Stimulated activated CD8-positive, alpha-beta memory T cell treated with anti-CD3 and anti-CD28 coated beads, Interleukin-4, amount 100 ng/mL, for 1 hour (primary cell): Measurements from ENCODE around the gene RBSN.
"Not testable (repeated sequence)": the region's sequence is repeated elsewhere in the genome, so short reads cannot be mapped to it uniquely, and the experiment has no call there.

Experiments
- DNase-seq, 2 donors: peaks; one replicate each; pipeline ENCODE4 v3.0.0-alpha.2; 2020; ENCODE audit warnings: low read depth in 2 of 2, low spot score in 1 of 2

RBSN gene

GRCh38 chr3:15098503-15099363 lies at the start of gene RBSN:
RBSN (minus strand) TSS chr3:15099148; CDS start chr3:15096120, 3,028 bp downstream.
- DNase-seq = peak; percentile 80 to 90

- DNase-seq = no peak
Measured at GRCh38 chr3:15148614-15149013, 49.7 kb upstream of the RBSN start.

- not testable (repeated sequence) for DNase-seq
Measured at GRCh38 chr3:15136885-15137284, 37.9 kb upstream of the RBSN start.

- not testable (repeated sequence) for DNase-seq
Measured at GRCh38 chr3:15134968-15135367, 36.0 kb upstream of the RBSN start.

GRCh38 chr3:15128403-15128802 lies 29.5 kb upstream of the RBSN start:
- DNase-seq = not testable (repeated sequence)

GRCh38 chr3:15126975-15127374 lies 28.0 kb upstream of the RBSN start:
- DNase-seq = not testable (repeated sequence)

- DNase-seq = no peak
Measured at GRCh38 chr3:15122398-15122797, 23.4 kb upstream of the RBSN start.

- DNase-seq = no peak
Measured at GRCh38 chr3:15121936-15122335, 23.0 kb upstream of the RBSN start.

- no peak for DNase-seq
Measured at GRCh38 chr3:15120986-15121385, 22.0 kb upstream of the RBSN start.

GRCh38 chr3:15117011-15117410 lies 18.1 kb upstream of the RBSN start:
- no peak for DNase-seq

- no peak for DNase-seq
Measured at GRCh38 chr3:15116032-15116669, 17.2 kb upstream of the RBSN start.

- DNase-seq = no peak
Measured at GRCh38 chr3:15114466-15115358, 15.8 kb upstream of the RBSN start.

GRCh38 chr3:15113884-15114283 lies 14.9 kb upstream of the RBSN start:
- no peak for DNase-seq

- no peak for DNase-seq
Measured at GRCh38 chr3:15113471-15113870, 14.5 kb upstream of the RBSN start.

GRCh38 chr3:15112011-15112410 lies 13.1 kb upstream of the RBSN start:
- no peak for DNase-seq

GRCh38 chr3:15110206-15110605 lies 11.3 kb upstream of the RBSN start:
- DNase-seq = no peak

- no peak for DNase-seq
Measured at GRCh38 chr3:15108869-15109268, 9.9 kb upstream of the RBSN start.

- peak; percentile 45 to 52 for DNase-seq
Measured at GRCh38 chr3:15108082-15108545, 9.2 kb upstream of the RBSN start.

GRCh38 chr3:15107075-15107947 lies 8.4 kb upstream of the RBSN start:
- no peak for DNase-seq

- DNase-seq = no peak
Measured at GRCh38 chr3:15102836-15103235, 3.9 kb upstream of the RBSN start.
